Urinary bladder (tissue), 4 donors: ENCODE data around the gene RANBP1. TPM values are rescaled to one million over a fixed set of nuclear protein-coding genes. Genes with fewer than 3 reads are reported as not detected.

Source experiments
- DNase-seq: peaks from one replicate; pipeline ENCODE4 v3.0.0-alpha.2; 2015; ENCODE audit errors: extremely low spot score
- H3K27ac ChIP-seq: one replicate; pipeline ENCODE4 v1.5.1; 2013; ENCODE audit warnings: low read depth, mild to moderate bottlenecking, moderate library complexity
- H3K36me3 ChIP-seq: one replicate; pipeline ENCODE4 v1.6.1; 2013; ENCODE audit warnings: mild to moderate bottlenecking, moderate library complexity; ENCODE audit not compliant: insufficient read depth
- H3K4me1 ChIP-seq: one replicate; pipeline ENCODE4 v1.6.1; 2013; ENCODE audit warnings: mild to moderate bottlenecking, moderate library complexity; ENCODE audit not compliant: insufficient read depth
- H3K4me3 ChIP-seq: one replicate; pipeline ENCODE4 v1.5.1; 2013; ENCODE audit warnings: low read depth, low read length
- WGBS: extraction: QIAGEN DNeasy Blood & Tissue Kit; methylation state at CpG from one replicate; pipeline ENCODE4 v1.1.7; 2013; 5-methylcytosine and 5-hydroxymethylcytosine counted together
- polyA plus RNA-seq: library from polyadenylated mRNA; stranded (reverse); fragments of 200-250 nt; gene quantifications from one replicate; pipeline ENCODE4 v1.2.3, GENCODE V29; 2013
- total RNA-seq: library from RNA; depleted of rRNA; stranded (reverse); fragments of >200 nt; gene quantifications from one replicate; pipeline ENCODE4 v1.2.3, GENCODE V29; 2014
- donor health status: healthy with polysubstance abuse.
- donor health status: healthy.

The RANBP1 gene
- total and polyA plus RNA-seq, 2 donors = 91.8 to 97.2 TPM

DNA sequence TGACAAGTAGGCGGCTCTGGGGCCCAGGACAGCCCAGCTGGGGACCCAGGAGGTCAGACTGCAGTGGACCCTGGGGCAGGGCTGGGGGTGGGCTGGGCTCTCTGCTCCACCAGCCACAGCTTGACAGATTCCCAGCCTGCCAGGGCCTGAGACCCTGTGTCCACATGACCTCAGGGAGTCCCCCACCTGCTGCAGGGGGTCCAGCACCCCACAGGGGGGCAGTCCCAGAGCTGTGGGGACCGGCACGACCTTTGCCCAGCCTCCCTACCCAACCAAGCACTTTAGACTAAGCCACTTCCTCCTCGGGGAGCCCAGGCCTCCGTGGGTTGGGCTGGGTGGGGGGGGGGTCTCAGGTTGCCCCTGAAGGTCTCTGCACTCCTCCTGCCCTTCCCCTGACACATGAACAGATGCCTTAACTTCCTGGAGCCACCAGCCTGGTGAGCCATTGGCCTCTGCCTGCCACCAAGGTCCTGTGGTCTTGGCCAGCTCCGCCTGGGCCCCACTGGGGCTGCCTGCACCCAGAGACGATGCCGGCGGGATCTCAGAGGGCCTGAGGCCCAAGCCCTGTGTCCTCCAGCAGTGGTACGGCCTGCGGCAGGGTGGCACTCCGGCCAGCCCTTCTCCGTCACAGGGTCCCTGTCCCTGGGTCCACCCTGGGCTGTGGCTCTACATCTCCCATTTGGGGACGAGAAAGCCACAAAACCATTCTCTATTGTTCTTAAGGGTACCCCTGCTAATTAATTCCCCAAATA is 31.5 kb downstream of the RANBP1 start:
- DNase-seq = no peak
- 76% methylated on average over 14 of the region's 14 CpGs for WGBS
- Histone ChIP-seq H3K36me3 (no peaks in the 10 kb centered on the region), H3K4me1 (no peaks in the 10 kb centered on the region), H3K4me3 (no peak overlapping the region), H3K27ac (no peak overlapping the region)

DNA sequence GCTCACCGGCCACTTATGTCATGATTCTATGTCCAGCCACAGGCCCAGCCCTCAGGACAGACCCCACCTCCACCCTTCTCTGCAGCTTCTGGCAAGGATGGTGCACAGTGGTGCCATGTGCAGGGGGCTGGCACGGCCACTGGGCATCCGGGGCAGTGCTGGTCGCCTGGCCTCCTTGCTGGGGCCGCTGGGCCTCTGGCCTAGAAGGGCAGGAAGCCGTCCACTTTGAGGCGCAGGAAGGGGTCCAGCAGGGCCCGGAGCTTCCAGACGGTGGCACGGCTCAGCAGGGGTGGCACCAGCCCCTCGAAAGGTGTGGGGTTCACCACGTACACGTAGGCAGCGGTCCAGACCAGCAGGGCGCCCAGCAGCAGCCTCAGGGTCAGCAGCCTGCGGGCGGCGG is 32.5 kb downstream of the RANBP1 start:
- Histone ChIP-seq H3K4me1 (no peaks in the 10 kb centered on the region), H3K27ac (no peak overlapping the region), H3K36me3 (no peaks in the 10 kb centered on the region), H3K4me3 (no peak overlapping the region)
- no peak for DNase-seq
- WGBS = 85% methylated on average over 18 of the region's 18 CpGs

DNA sequence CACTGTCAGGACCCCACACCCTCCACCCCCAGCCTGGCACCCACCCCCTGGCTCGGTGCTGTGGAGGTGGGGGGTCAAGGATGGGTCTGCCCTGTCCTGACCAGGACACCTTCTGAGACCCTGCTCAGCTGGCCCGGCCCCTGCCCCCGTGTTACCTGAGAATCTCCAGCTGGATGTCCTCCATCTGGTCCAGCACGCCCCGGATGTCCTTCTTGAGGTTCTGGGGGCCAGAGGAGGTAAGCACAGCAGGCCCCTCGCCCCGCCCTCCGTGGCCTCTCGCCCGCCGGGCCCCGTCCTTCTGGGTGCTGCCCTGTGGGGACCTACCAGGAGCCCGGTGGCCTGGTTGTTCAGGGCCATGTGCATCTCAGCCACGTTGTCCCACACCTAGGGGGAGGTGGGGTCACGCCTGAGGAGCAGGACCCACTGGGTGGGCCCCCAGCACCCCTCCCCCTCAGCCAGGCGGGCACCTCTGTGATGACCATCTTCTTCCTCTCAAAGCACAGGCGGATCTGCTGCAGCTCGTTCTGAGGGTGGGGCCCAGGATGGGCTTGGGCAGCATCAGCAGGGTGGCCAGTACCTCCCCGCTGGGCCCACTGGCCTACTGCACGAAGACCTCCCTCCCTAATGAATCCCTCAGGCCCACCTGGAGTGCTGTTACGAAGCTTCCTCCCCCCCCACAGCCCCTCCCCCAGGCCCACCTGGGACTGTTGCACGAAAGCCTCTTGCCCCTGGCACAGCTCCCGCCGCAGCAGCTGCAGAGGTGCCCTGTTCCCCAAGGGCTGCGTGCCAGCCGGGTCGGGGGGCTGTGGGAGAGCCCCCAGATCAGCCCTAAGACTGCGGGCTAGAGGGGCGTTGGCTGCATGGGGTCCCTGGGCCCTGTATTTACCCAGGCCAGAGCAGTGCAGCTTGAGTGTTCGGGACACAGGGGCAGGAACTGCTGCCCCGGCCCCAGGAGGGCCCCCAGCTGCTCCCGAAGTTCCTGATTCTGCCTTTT is 33.6 kb downstream of the RANBP1 start:
- Histone ChIP-seq H3K36me3 (no peaks in the 10 kb centered on the region), H3K27ac (no peak overlapping the region), H3K4me1 (no peaks in the 10 kb centered on the region), H3K4me3 (no peak overlapping the region)
- no peak for DNase-seq
- WGBS = 65% methylated on average over 32 of the region's 32 CpGs

GRCh38 chr22:20150381-20151275 is 34.7 kb downstream of the RANBP1 start, which contains the start of gene CCDC188:
Gene CCDC188, minus strand, starts transcription at chr22:20151055. Its CDS starts 69 bp downstream, at chr22:20150986.
- DNase-seq = no peak
- H3K27ac ChIP-seq = no peak within 1 kb of the TSS
- 73% methylated on average over 14 of the region's 14 CpGs for WGBS

DNA sequence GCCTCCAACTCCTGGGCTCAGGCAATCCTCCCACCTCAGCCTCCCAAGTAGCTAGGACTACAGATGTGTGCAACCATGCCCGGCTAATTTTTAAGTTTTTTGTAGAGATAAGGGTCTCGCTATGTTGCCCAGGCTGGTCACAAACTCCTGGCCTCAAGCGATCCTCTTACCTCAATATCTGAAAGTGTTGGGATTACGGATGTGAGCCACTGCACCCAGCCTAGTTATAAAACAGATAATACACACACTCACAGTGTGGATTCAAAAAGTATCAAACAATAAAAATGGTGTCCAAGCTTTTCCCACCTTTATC is 35.3 kb downstream of the RANBP1 start:
- H3K4me1 ChIP-seq = no peaks in the 10 kb centered on the region
- 87% methylated on average over 4 of the region's 4 CpGs for WGBS
- no peak overlapping the region for H3K27ac ChIP-seq
- no peaks in the 10 kb centered on the region for H3K36me3 ChIP-seq
- DNase-seq = no peak
- no peak overlapping the region for H3K4me3 ChIP-seq

More at GRCh38 chr22:20150381-20151275, 34.7 kb downstream of the RANBP1 start, which contains the start of gene CCDC188:
- H3K4me3 ChIP-seq = no peak within 1 kb of the TSS
- no peaks in the 10 kb centered on the region for H3K4me1 ChIP-seq
- H3K36me3 ChIP-seq = no peaks in the 10 kb centered on the region

DNA sequence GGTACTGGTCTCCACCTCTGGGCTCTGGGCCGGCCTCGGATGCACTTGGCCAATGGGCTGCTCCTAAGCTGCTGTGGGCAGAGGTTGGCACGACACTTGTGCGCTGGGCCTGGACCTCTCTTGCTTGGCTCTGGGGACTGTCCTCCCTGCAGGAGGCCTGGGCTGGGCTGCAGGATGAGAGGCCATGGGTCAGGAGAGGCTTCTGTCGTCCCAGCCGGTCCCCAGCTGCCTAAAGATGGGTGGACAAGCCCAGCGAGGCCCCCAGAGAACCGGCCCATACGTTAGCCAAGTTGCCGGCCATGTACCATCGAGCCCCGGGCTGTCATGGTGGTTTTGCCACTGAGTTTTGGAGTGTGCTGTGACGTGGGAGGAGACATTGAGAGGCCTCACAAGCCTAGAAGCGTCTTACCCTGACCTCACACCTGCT is 36.6 kb downstream of the RANBP1 start:
- Histone ChIP-seq H3K4me1 (no peaks in the 10 kb centered on the region), H3K27ac (no peak overlapping the region), H3K4me3 (no peak overlapping the region), H3K36me3 (no peaks in the 10 kb centered on the region)
- DNase-seq = no peak
- 88% methylated on average over 14 of the region's 14 CpGs for WGBS

DNA sequence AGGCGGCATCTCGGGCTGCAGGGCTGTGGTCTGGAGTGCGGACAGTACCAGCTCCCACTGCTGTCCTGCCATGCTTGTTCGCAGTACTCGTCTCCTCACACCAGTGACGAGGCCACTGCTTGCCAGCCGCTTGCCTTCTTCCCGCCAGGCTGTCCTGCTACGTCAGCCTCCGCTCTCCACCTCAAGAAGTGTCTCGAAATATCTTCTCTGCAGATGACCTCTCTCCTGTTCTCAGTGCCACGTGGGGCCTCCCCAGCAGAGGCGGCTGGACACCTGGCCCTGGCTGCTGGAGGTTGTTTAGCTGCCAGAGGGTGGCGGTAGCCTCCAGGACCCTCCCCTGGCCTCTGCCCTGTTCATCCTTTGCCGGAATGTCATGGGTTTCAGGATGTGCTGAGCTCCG is 38.0 kb downstream of the RANBP1 start:
- no peaks in the 10 kb centered on the region for H3K36me3 ChIP-seq
- 44% methylated on average over 16 of the region's 16 CpGs for WGBS
- H3K27ac ChIP-seq = no peak overlapping the region
- H3K4me1 ChIP-seq = no peaks in the 10 kb centered on the region
- no peak for DNase-seq
- H3K4me3 ChIP-seq = no peak overlapping the region

DNA sequence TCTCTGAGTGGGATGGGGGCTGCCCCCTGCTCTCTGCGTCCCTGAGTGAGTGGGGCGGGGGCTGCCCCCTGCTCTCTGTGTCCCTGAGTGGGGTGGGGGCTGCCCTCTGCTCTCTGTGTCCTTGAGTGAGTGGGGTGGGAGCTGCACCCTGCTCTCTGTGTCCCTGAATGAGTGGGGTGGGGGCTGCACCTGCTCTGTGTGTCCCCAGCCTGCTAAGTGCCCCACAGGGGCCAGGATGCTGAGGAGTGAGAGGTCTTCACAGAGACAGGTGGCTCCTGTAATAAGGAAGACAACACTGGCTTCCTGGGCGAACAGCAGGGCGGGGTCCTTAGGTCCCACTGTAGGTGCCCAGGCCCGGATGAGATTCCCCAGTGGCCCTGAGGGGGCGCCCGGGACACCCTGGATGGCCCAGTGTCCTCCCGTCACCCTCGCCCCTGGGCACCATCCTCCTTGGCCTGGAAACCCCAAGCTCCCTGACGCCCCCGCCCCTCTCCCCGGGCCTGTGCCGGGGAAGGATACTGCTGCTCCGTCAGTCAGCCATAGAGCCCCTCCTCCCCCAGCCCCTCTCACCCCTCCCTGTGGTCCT is 38.8 kb downstream of the RANBP1 start:
- Histone ChIP-seq H3K4me1 (no peaks in the 10 kb centered on the region), H3K27ac (no peak overlapping the region), H3K36me3 (no peaks in the 10 kb centered on the region), H3K4me3 (no peak overlapping the region)
- 54% methylated on average over 14 of the region's 14 CpGs for WGBS
- DNase-seq = no peak

GRCh38 chr22:20155330-20156041 is 39.6 kb downstream of the RANBP1 start:
- DNase-seq = no peak

DNA sequence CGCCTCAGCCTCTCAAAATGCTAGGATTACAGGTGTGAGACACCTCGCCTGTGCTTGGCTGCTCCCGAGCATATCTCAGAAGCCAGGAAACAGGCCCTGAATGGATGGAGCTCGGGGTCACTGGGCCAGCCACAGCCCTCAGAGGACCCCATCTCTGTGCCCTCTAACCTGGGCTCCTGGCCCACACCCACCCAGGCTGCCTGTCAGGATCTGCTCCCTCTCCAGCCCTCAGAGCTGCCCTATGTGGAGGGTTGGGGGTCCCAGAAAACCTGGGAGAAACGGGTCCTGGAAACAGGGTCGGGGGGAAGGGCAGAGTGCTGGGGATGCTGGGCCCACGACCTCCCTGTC is 40.1 kb downstream of the RANBP1 start:
- no peak for DNase-seq
- no peaks in the 10 kb centered on the region for H3K4me1 ChIP-seq
- 65% methylated on average over 7 of the region's 7 CpGs for WGBS
- H3K4me3 ChIP-seq = no peak overlapping the region
- no peaks in the 10 kb centered on the region for H3K36me3 ChIP-seq
- no peak overlapping the region for H3K27ac ChIP-seq

More at GRCh38 chr22:20155330-20156041, 39.6 kb downstream of the RANBP1 start:
- Histone ChIP-seq H3K4me1 (no peaks in the 10 kb centered on the region), H3K27ac (no peak overlapping the region), H3K4me3 (no peak overlapping the region), H3K36me3 (no peaks in the 10 kb centered on the region)
- 44% methylated on average over 30 of the region's 30 CpGs for WGBS

- no peak overlapping the region for H3K27ac ChIP-seq
- H3K36me3 ChIP-seq = no peaks in the 10 kb centered on the region
- no peaks in the 10 kb centered on the region for H3K4me1 ChIP-seq
- peak; percentile 35 for DNase-seq
- H3K4me3 ChIP-seq = no peak overlapping the region
- WGBS = 43% methylated on average over 17 of the region's 17 CpGs
Observed at GRCh38 chr22:20156611-20157429, 40.9 kb downstream of the RANBP1 start.
